HCT116 (cell line): ENCODE measurements around the gene CPD. TPM values are rescaled to one million over a fixed set of nuclear protein-coding genes. Genes with fewer than 3 reads are reported as not detected.

Experiments
- ATAC-seq: fragments of 200-7000 bp; cut with Tn5 transposase; 2 replicates; pipeline ENCODE4 v1.9.1; 2020; ENCODE audit warnings: mild to moderate bottlenecking, moderate library complexity
- BruUV-seq: library from RNA; stranded (reverse); fragments of 400-500 nt; replicated peaks from 2 replicates; lab custom pipeline; 2021; lab: Mats Ljungman, UMichigan
- CTCF ChIA-PET: fragments of 300-600 bp; sonication (Branson Sonifier 250); formaldehyde crosslinking; loops from one replicate; lab custom pipeline; 2021; ENCODE audit warnings: antibody characterized with exemption; lab: Charles Lee
- POLR2A ChIA-PET: fragments of 300-600, 350-600 bp; sonication (Branson Sonifier 250); formaldehyde crosslinking; loops from one replicate; lab custom pipeline; 2021; ENCODE audit warnings: antibody characterized with exemption; lab: Charles Lee
- RAD21 ChIA-PET, 2 experiments: fragments of 300-600 bp; sonication (Branson Sonifier 250); formaldehyde crosslinking; loops; one replicate each; lab custom pipeline; 2023; ENCODE audit warnings: low total read pairs in 2 of 2; ENCODE audit not compliant: uncharacterized antibody in 2 of 2, unreplicated experiment in 2 of 2, low non-redundant PET in 1 of 2; lab: Charles Lee
- DNase-seq: peaks from one replicate; pipeline ENCODE4 v3.0.0-alpha.2; 2010; ENCODE audit warnings: low read depth, low spot score
- H2AFZ ChIP-seq: fragments of 200-600 bp; shearing (Covaris generic), sonication (generic); 2 replicates; pipeline ENCODE4 v1.6.1; 2017; ENCODE audit warnings: low read depth, mixed run types, mixed read lengths, antibody characterized with exemption, low read length; ENCODE audit not compliant: poor library complexity, severe bottlenecking
- H3K27ac ChIP-seq: 2 replicates; pipeline ENCODE4 v1.5.1; 2012; ENCODE audit warnings: low read depth, low read length
- H3K27me3 ChIP-seq: fragments of 200-600 bp; sonication (generic); 2 replicates; pipeline ENCODE4 v1.6.1; 2016; ENCODE audit warnings: mixed run types, low read length, mixed read lengths; ENCODE audit not compliant: insufficient read depth
- H3K36me3 ChIP-seq, 2 experiments: fragments of 200-500 bp in 1 of 2; fragments of 200-600 bp in 1 of 2; sonication (Bioruptor generic) in 1 of 2; sonication (generic) in 1 of 2; 2 replicates each; pipeline versions ENCODE4 v1.5.1 to v1.6.1; 2014 to 2016; ENCODE audit warnings: low read length in 2 of 2, inconsistent platforms in 1 of 2, mixed read lengths in 1 of 2, mixed run types in 1 of 2; ENCODE audit not compliant: insufficient read depth in 2 of 2, control insufficient read depth in 1 of 2
- H3K4me1 ChIP-seq, 2 experiments: fragments of 200-600 bp in 1 of 2; sonication (generic) in 1 of 2; 2 replicates each; pipeline versions ENCODE4 v1.5.1 to v1.6.1; 2012 to 2017; ENCODE audit warnings: low read length in 2 of 2, inconsistent platforms in 1 of 2, mild to moderate bottlenecking in 1 of 2, mixed read lengths in 1 of 2, mixed run types in 1 of 2, moderate library complexity in 1 of 2; ENCODE audit not compliant: insufficient read depth in 2 of 2, control insufficient read depth in 1 of 2
- H3K4me2 ChIP-seq: fragments of 200-600 bp; sonication (generic); 2 replicates; pipeline ENCODE4 v1.6.1; 2017; ENCODE audit warnings: mixed run types, low read length, mixed read lengths
- H3K4me3 ChIP-seq, 2 experiments: fragments of 200-600 bp in 1 of 2; sonication (generic) in 1 of 2; replicated peaks in 1 of 2; 2 replicates each; pipeline ENCODE4 v1.5.1; 2011 to 2016; ENCODE audit warnings: low read length in 2 of 2, control low read depth in 1 of 2, low read depth in 1 of 2, mild to moderate bottlenecking in 1 of 2, mixed read lengths in 1 of 2, mixed run types in 1 of 2
- H3K79me2 ChIP-seq: fragments of 200-600 bp; sonication (generic); 2 replicates; pipeline ENCODE4 v1.6.1; 2017; ENCODE audit warnings: mild to moderate bottlenecking, mixed run types, low read length, moderate library complexity, mixed read lengths; ENCODE audit not compliant: insufficient read depth
- H3K9ac ChIP-seq: fragments of 200-600 bp; sonication (generic); 2 replicates; pipeline ENCODE4 v1.6.1; 2016; ENCODE audit warnings: low read length, mixed read lengths
- H3K9me2 ChIP-seq: fragments of 200-600 bp; sonication (generic), shearing (Covaris generic); 2 replicates; pipeline ENCODE4 v1.6.1; 2017; ENCODE audit warnings: mixed run types, mild to moderate bottlenecking, moderate library complexity; ENCODE audit not compliant: insufficient read depth
- H3K9me3 ChIP-seq, 2 experiments: fragments of 200-500 bp in 1 of 2; fragments of 200-600 bp in 1 of 2; sonication (Bioruptor generic) in 1 of 2; sonication (generic) in 1 of 2; 2 replicates each; pipeline ENCODE4 v1.6.1; 2014 to 2017; ENCODE audit warnings: low read length in 2 of 2, mixed read lengths in 2 of 2, inconsistent platforms in 1 of 2, low read depth in 1 of 2, mild to moderate bottlenecking in 1 of 2, mixed run types in 1 of 2, moderate library complexity in 1 of 2; ENCODE audit not compliant: control insufficient read depth in 1 of 2, insufficient read depth in 1 of 2
- H4K20me1 ChIP-seq: fragments of 200-600 bp; sonication (generic), shearing (Covaris generic); 2 replicates; pipeline ENCODE4 v1.6.1; 2017; ENCODE audit warnings: mixed run types, mild to moderate bottlenecking, moderate library complexity; ENCODE audit not compliant: insufficient read depth
- EZH2phosphoT487 ChIP-seq: fragments of 200-600 bp; IDR thresholded peaks from 2 replicates; pipeline ENCODE4 v1.6.1; 2018; ENCODE audit warnings: antibody characterized with exemption, borderline replicate concordance
- JUND ChIP-seq: IDR thresholded peaks from 2 replicates; pipeline ENCODE4 v1.6.1; 2012
- SP1 ChIP-seq: IDR thresholded peaks from 2 replicates; pipeline ENCODE4 v1.6.1; 2012; ENCODE audit warnings: low read depth
- SRF ChIP-seq: IDR thresholded peaks from 2 replicates; pipeline ENCODE4 v1.6.1; 2012; ENCODE audit warnings: low read depth
- TCF7L2 ChIP-seq: IDR thresholded peaks from 2 replicates; pipeline ENCODE4 v1.7.0; 2011; ENCODE audit warnings: borderline replicate concordance, inconsistent platforms; ENCODE audit not compliant: insufficient read depth, insufficient read length; ENCODE audit errors: extremely low read depth
- intact Hi-C: fragments of 100-400 bp; cut with micrococcal nuclease; formaldehyde crosslinking; loops from 2 replicates; pipeline ENCODE4 v1.10.0; 2022
- total RNA-seq: library from RNA; stranded (reverse); gene quantifications from one replicate; pipeline ENCODE4 v1.2.1, GENCODE V29; 2021; ENCODE audit not compliant: unreplicated experiment
- TF ChIP-seq, protein P1 (sequence below): IDR thresholded peaks from 2 replicates; pipeline ENCODE4 v1.6.1; 2012
- TF ChIP-seq, protein P2 (sequence below), 3 experiments: fragments of 200-600 bp in 1 of 3; sonication (generic) in 1 of 3; IDR thresholded peaks in 2 of 3; conservative IDR thresholded peaks in 1 of 3; 2 replicates each; pipeline ENCODE4 v1.5.1; 2012 to 2017; ENCODE audit warnings: low read depth in 2 of 3, low read length in 2 of 3, antibody characterized with exemption in 1 of 3, borderline replicate concordance in 1 of 3, control low read depth in 1 of 3, mild to moderate bottlenecking in 1 of 3, mixed read lengths in 1 of 3, mixed run types in 1 of 3, moderate library complexity in 1 of 3; ENCODE audit not compliant: insufficient read depth in 1 of 3
- TF ChIP-seq, protein P3 (sequence below): IDR thresholded peaks from 2 replicates; pipeline ENCODE4 v1.6.1; 2012
- TF ChIP-seq, protein P4 (sequence below): IDR thresholded peaks from 2 replicates; pipeline ENCODE4 v1.6.1; 2012; ENCODE audit warnings: low read depth

CPD gene
- total RNA-seq, 1 experiment from 2014 or later: 47.2 TPM

DNA sequence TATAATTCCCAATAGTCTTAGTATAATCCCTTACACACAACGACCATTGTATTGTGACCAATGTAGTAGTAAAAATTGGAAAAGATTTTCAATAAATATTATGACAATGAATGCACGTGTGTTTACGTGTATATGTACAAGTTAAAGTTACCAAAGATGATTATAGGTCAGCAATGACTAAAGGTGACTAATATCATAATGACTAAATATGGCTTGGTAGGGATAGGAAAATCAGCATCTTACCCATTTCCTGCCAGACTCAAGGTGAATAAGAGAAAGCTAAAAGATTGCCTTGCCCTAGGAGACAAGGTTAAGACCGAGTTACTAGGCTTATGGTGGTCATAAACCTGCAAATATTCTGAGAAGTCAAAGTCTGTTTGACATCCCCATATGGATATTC lies 34.4 kb downstream of the CPD start:
- Histone ChIP-seq H3K4me1 (peaks cover 0 to 8% of the 10 kb centered on the region in 2 experiments; a peak in 1 of 4 replicates), H3K4me3 (no peak overlapping the region), H3K9ac (no peak overlapping the region), H3K9me3 (no peaks in the 10 kb centered on the region), H3K36me3 (no peaks in the 10 kb centered on the region), H3K9me2 (no peaks in the 10 kb centered on the region), H3K79me2 (peaks cover 9% of the 10 kb centered on the region; the same call in 1 of the 2 replicates), H2AFZ (no peak overlapping the region), H4K20me1 (no peaks in the 10 kb centered on the region), H3K27me3 (no peaks in the 10 kb centered on the region)
- intact Hi-C loops: no loop called here
- POLR2A ChIA-PET: no interaction called here
- no TSS peak for BruUV-seq
- no peak for ATAC-seq
- RAD21 ChIA-PET: no interaction called here
- TF ChIP-seq SRF: peak; percentile 71
- TF ChIP-seq, protein P1, sequence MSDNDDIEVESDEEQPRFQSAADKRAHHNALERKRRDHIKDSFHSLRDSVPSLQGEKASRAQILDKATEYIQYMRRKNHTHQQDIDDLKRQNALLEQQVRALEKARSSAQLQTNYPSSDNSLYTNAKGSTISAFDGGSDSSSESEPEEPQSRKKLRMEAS: no peak
- TF ChIP-seq, protein P2, sequence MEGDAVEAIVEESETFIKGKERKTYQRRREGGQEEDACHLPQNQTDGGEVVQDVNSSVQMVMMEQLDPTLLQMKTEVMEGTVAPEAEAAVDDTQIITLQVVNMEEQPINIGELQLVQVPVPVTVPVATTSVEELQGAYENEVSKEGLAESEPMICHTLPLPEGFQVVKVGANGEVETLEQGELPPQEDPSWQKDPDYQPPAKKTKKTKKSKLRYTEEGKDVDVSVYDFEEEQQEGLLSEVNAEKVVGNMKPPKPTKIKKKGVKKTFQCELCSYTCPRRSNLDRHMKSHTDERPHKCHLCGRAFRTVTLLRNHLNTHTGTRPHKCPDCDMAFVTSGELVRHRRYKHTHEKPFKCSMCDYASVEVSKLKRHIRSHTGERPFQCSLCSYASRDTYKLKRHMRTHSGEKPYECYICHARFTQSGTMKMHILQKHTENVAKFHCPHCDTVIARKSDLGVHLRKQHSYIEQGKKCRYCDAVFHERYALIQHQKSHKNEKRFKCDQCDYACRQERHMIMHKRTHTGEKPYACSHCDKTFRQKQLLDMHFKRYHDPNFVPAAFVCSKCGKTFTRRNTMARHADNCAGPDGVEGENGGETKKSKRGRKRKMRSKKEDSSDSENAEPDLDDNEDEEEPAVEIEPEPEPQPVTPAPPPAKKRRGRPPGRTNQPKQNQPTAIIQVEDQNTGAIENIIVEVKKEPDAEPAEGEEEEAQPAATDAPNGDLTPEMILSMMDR (IDR thresholded peaks at IDR 0.05 in 2 of 3, conservative IDR thresholded peaks at IDR 0.05 in 1 of 3; ENCODE audit: borderline replicate concordance in 1 of 3, insufficient read depth in 1 of 3, low read depth in 2 of 3, low read length in 2 of 3): no peak
- TF ChIP-seq, protein P3, sequence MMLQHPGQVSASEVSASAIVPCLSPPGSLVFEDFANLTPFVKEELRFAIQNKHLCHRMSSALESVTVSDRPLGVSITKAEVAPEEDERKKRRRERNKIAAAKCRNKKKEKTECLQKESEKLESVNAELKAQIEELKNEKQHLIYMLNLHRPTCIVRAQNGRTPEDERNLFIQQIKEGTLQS: no peak
- no peak for TF ChIP-seq JUND
- no peak for TF ChIP-seq TCF7L2
- TF ChIP-seq EZH2phosphoT487: no peak
- no peak for TF ChIP-seq SP1
- TF ChIP-seq, protein P4, sequence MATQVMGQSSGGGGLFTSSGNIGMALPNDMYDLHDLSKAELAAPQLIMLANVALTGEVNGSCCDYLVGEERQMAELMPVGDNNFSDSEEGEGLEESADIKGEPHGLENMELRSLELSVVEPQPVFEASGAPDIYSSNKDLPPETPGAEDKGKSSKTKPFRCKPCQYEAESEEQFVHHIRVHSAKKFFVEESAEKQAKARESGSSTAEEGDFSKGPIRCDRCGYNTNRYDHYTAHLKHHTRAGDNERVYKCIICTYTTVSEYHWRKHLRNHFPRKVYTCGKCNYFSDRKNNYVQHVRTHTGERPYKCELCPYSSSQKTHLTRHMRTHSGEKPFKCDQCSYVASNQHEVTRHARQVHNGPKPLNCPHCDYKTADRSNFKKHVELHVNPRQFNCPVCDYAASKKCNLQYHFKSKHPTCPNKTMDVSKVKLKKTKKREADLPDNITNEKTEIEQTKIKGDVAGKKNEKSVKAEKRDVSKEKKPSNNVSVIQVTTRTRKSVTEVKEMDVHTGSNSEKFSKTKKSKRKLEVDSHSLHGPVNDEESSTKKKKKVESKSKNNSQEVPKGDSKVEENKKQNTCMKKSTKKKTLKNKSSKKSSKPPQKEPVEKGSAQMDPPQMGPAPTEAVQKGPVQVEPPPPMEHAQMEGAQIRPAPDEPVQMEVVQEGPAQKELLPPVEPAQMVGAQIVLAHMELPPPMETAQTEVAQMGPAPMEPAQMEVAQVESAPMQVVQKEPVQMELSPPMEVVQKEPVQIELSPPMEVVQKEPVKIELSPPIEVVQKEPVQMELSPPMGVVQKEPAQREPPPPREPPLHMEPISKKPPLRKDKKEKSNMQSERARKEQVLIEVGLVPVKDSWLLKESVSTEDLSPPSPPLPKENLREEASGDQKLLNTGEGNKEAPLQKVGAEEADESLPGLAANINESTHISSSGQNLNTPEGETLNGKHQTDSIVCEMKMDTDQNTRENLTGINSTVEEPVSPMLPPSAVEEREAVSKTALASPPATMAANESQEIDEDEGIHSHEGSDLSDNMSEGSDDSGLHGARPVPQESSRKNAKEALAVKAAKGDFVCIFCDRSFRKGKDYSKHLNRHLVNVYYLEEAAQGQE: no peak
- TF ChIP-seq, all 23 proteins: peak for 1
- Histone ChIP-seq H3K4me2 (no peak overlapping the region), H3K27ac (no peak overlapping the region)
- CTCF ChIA-PET: no interaction called here
- no peak for DNase-seq
